H1 (cell line): ENCODE measurements around the gene GANC.

Experiments used
- BRCA1 ChIP-seq: IDR thresholded peaks from 2 replicates; pipeline ENCODE4 v1.6.1; 2012; ENCODE audit warnings: low read depth, low read length, improper control_type of control experiment
- CTCF ChIP-seq, 3 experiments: IDR thresholded peaks; 1 replicate in 2 of 3; 2 replicates in 1 of 3; pipeline versions ENCODE4 v1.5.1 to v1.6.1; 2011; ENCODE audit warnings: low read length in 3 of 3, mild to moderate bottlenecking in 3 of 3, inconsistent platforms in 2 of 3, low read depth in 1 of 3, moderate library complexity in 1 of 3; ENCODE audit not compliant: insufficient read depth in 1 of 3; ENCODE audit errors: control extremely low read depth in 1 of 3
- E2F6 ChIP-seq: IDR thresholded peaks from 2 replicates; pipeline ENCODE4 v1.6.1; 2012; ENCODE audit warnings: inconsistent platforms
- EP300 ChIP-seq, 2 experiments: IDR thresholded peaks; 1 replicate in 1 of 2; 2 replicates in 1 of 2; pipeline ENCODE4 v1.6.1; 2011 to 2012; ENCODE audit warnings: low read depth in 2 of 2, low read length in 2 of 2, mild to moderate bottlenecking in 2 of 2, borderline replicate concordance in 1 of 2, inconsistent platforms in 1 of 2, moderate library complexity in 1 of 2
- EZH2 ChIP-seq: fragments of 200-600 bp; sonication (generic); IDR thresholded peaks from 2 replicates; pipeline ENCODE4 v1.7.1; 2012; ENCODE audit warnings: low read depth, mild to moderate bottlenecking, moderate library complexity, low read length, inconsistent platforms; ENCODE audit not compliant: severe bottlenecking
- GTF2F1 ChIP-seq: IDR thresholded peaks from 2 replicates; pipeline ENCODE4 v1.6.1; 2012; ENCODE audit warnings: low read depth, low read length, improper control_type of control experiment, borderline replicate concordance
- JUND ChIP-seq: IDR thresholded peaks from 2 replicates; pipeline ENCODE4 v1.6.1; 2011; ENCODE audit warnings: mild to moderate bottlenecking, improper control_type of control experiment, low read length
- KDM1A ChIP-seq: fragments of 200-600, 300-600 bp; sonication (generic); IDR thresholded peaks from 2 replicates; pipeline ENCODE4 v1.7.1; 2016; ENCODE audit warnings: mild to moderate bottlenecking, low read length, borderline replicate concordance
- KDM5A ChIP-seq: fragments of 200-600 bp; IDR thresholded peaks from 2 replicates; pipeline ENCODE4 v1.7.1; 2012; ENCODE audit warnings: mild to moderate bottlenecking, low read length, inconsistent platforms, mixed read lengths
- POLR2A ChIP-seq, 2 experiments: IDR thresholded peaks; 1 replicate in 1 of 2; 2 replicates in 1 of 2; pipeline ENCODE4 v1.6.1; 2011; ENCODE audit warnings: low read depth in 2 of 2, low read length in 2 of 2, mild to moderate bottlenecking in 2 of 2; ENCODE audit errors: control extremely low read depth in 1 of 2
- POLR2AphosphoS5 ChIP-seq: IDR thresholded peaks from 2 replicates; pipeline ENCODE4 v1.6.1; 2011; ENCODE audit warnings: low read depth, low read length
- USF2 ChIP-seq: IDR thresholded peaks from 2 replicates; pipeline ENCODE4 v1.6.1; 2011; ENCODE audit warnings: low read length, improper control_type of control experiment
- YY1 ChIP-seq: IDR thresholded peaks from 2 replicates; pipeline ENCODE4 v1.6.1; 2011; ENCODE audit warnings: low read depth, mild to moderate bottlenecking, low read length

GRCh38 chr15:42365921-42366550, 93.0 kb downstream of the GANC start:
- TF ChIP-seq EZH2 (no peak), EP300 (IDR thresholded peaks at IDR 0.05; ENCODE audit: borderline replicate concordance in 1 of 2, low read depth in 2 of 2, low read length in 2 of 2) (no peak), CTCF (IDR thresholded peaks at IDR 0.05; ENCODE audit: control extremely low read depth in 1 of 3, insufficient read depth in 1 of 3, low read depth in 1 of 3, low read length in 3 of 3) (no peak), JUND (no peak), BRCA1 (no peak), E2F6 (no peak), POLR2A (IDR thresholded peaks at IDR 0.05; ENCODE audit: control extremely low read depth in 1 of 2, low read depth in 2 of 2, low read length in 2 of 2) (no peak), USF2 (no peak), KDM5A (no peak), KDM1A (no peak), GTF2F1 (no peak), YY1 (no peak), POLR2AphosphoS5 (no peak)
